GM18520 (cell line): ENCODE results near the gene OR2W1.

ENCODE experiments used
- ATAC-seq: cut with Tn5 transposase; IDR thresholded peaks from one replicate; pipeline ENCODE4 v1.9.1; 2021; ENCODE audit not compliant: unreplicated experiment

OR2W1 gene

GRCh38 chr6:29045075-29045474, at the start of gene OR2W1:
Gene OR2W1 (minus strand): TSS chr6:29045175. CDS start chr6:29045175, 0 bp downstream.
- no peak for ATAC-seq

GRCh38 chr6:29092957-29093356, 48.0 kb upstream of the OR2W1 start:
- ATAC-seq, result no peak

GRCh38 chr6:29087213-29087612, 42.2 kb upstream of the OR2W1 start, which contains the start of gene OR2B3:
Gene OR2B3 (minus strand): TSS chr6:29087313. CDS start chr6:29087248, 65 bp downstream.
- no peak for ATAC-seq

- no peak for ATAC-seq
These were observed 37.5 kb upstream of the OR2W1 start for GRCh38 chr6:29082457-29082856.

GRCh38 chr6:29081312-29081711, 36.3 kb upstream of the OR2W1 start:
- ATAC-seq, result no peak

- ATAC-seq, result no peak
These were observed 34.2 kb upstream of the OR2W1 start for GRCh38 chr6:29079203-29079602.

GRCh38 chr6:29071831-29072723, 27.1 kb upstream of the OR2W1 start:
- ATAC-seq, result no peak

GRCh38 chr6:29051680-29052079, 6.7 kb upstream of the OR2W1 start:
- no peak for ATAC-seq

- no peak for ATAC-seq
These were observed 9.0 kb downstream of the OR2W1 start for GRCh38 chr6:29035951-29036350.

- no peak for ATAC-seq
These were observed 16.2 kb downstream of the OR2W1 start for GRCh38 chr6:29028821-29029220.

GRCh38 chr6:29025927-29026585, 18.9 kb downstream of the OR2W1 start:
- ATAC-seq, result no peak

GRCh38 chr6:29021434-29021833, 23.5 kb downstream of the OR2W1 start:
- ATAC-seq, result no peak

- no peak for ATAC-seq
These were observed 25.3 kb downstream of the OR2W1 start for GRCh38 chr6:29019629-29020028.

- no peak for ATAC-seq
These were observed 27.6 kb downstream of the OR2W1 start for GRCh38 chr6:29017428-29017802.

GRCh38 chr6:29016559-29017427, 28.2 kb downstream of the OR2W1 start:
- ATAC-seq, result peak; percentile 63

- no peak for ATAC-seq
These were observed 30.0 kb downstream of the OR2W1 start for GRCh38 chr6:29014729-29015608.

- no peak for ATAC-seq
These were observed 33.7 kb downstream of the OR2W1 start for GRCh38 chr6:29011276-29011734.

- ATAC-seq, result no peak
These were observed 35.6 kb downstream of the OR2W1 start for GRCh38 chr6:29009358-29009757.

- no peak for ATAC-seq
These were observed 36.9 kb downstream of the OR2W1 start for GRCh38 chr6:29008089-29008488.
